Measurements from ENCODE around the gene RNF14.
A peak's percentile ranks its signal among the peaks of the same experiment; 100 is the strongest.

Gene RNF14

GRCh38 chr5:141986072-141986471 lies 17.2 kb downstream of the RNF14 start:
- DNase-seq: no peak

GRCh38 chr5:141989720-141990119 lies 20.8 kb downstream of the RNF14 start:
- no peak for DNase-seq

DNA sequence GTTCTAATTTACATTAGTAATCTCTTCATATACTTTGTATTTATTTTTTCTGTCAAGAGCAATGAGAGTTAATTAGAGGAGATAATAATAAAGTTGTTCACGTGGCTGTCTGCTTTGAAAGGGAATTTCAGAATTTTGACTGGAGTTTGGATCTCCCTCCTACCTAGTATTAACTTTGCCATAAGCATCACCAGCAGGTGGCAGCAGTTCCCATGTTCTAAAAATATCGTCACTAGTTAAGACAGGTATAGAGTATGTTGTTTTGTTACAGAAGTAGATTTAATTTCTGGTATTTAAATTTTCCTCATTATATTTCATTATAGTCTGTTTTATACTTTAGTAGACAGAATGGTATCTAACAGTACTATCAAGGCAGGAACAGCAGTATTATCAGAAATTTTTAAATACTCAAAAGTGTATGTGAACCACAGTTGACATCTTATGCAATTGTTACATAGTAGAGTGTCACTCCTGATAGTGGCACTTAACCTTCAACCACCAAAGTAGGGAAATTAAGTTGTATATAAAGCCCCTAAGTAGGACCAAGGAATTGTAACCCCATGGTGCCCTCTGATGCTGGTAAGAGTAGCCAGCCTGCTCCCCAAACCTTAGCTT lies 23.6 kb downstream of the RNF14 start:
- DNase-seq: peak; percentile 80

GRCh38 chr5:141994511-141995136 lies 25.7 kb downstream of the RNF14 start:
- DNase-seq: no peak

DNA sequence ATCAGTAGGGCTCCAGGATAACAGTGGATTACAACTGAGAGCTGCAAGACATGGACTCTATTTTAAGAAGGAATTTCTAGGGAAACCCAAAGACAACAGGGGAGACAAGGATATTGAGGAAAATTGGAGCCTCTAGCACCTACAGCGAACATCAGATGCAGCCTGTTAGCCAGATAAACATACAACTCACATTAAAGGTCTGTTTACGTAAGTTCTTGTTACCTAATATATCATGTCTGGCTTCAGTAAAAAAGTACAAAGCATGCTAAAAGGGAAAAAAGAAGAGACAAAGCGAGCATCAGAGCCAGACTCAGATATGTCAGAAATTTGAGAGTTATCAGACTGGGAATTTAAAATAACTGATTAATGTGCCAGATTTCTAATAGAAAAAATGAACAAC lies 26.8 kb downstream of the RNF14 start:
- no peak for DNase-seq

DNA sequence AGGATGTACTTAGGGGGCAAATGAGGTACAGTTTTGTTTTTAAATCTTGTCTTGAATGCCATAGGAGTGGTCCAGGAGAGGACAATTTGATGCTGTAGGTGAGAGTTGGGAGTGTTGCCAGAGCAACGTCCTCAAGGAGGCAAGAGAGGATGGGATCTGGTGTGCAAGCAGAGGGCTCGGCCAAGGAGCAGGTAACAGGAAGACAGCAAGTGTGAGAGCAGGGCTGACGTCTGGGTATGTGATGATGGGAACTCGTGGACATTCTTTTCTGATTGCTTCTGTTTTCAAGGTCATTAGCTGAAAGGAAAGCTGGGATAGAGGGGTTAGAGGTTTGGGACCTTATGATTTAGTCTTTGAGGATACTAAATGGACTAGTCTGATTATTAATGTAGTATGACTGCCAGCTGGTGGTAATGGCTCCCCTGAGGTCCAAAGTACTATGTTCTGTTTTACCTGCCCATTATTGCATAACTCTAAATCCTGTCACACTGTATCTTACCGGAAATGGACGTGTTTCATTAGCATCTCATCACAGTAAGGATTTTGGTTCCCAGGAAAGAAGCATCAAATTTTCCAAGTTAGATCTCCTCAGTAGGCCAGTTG lies 28.6 kb downstream of the RNF14 start:
- DNase-seq: no peak

- no peak for DNase-seq
Observed at GRCh38 chr5:142000173-142000572, 31.3 kb downstream of the RNF14 start.

GRCh38 chr5:142000704-142001484 lies 32.0 kb downstream of the RNF14 start:
- no peak for DNase-seq

DNA sequence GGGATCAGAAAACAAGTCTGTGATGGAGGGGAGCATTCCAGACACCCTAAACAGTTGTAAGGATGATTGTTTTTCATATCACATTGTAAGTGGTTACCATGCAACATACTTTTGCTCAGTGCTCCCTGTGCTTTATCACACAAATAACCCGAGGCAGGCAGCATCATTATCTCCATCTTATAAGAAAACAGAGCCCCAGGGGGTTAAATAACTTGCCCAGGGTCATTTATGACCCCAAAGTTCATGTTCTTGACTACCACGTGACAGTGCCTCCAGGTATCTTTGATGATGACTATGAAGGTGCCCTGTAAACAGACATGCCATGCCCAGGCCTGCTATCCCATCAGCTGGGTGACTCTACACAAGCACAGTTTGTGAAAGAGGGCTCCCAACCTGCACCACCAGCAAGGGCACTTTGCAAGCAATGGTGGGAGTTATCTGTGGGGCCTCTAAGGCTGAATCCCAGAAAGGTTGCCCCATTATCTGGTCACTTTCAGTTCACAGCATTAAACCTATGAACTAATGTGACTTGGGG lies 34.4 kb downstream of the RNF14 start:
- no peak for DNase-seq

- no peak for DNase-seq
Observed at GRCh38 chr5:142006363-142007236, 37.7 kb downstream of the RNF14 start.

DNA sequence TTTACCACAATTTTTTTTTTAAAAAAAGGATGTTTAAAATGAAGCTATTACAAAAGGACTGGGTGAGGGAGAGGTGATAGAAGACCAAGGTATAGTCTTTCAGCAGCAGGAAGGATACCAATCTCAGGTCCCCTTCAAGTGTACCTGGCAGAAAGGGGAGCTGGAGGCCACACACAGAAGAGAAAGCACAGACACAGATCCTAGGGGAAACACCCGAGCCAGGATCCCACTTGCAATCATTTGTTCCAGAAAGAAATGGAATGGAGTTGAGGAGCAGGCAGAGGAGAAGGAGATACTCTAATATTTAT lies 38.3 kb downstream of the RNF14 start:
- no peak for DNase-seq

DNA sequence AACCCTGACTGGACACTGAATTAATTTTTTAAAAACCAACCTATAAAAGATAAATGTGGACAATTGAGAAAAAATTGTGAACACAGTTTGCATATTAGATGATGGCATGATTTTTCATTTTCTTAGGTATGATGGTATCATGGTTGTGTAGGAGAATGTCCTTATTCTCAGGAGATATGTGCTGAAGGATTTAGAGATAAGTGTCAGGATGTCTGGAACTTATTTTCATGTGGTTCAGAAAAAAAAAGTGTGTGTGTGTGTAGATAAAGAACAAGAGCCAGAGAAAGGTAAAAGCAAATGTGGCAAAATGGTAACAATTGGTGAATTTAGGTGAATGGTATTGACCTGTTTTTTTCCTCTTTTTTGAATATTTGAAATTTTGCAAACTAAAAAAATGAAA lies 39.9 kb downstream of the RNF14 start:
- DNase-seq: no peak

DNA sequence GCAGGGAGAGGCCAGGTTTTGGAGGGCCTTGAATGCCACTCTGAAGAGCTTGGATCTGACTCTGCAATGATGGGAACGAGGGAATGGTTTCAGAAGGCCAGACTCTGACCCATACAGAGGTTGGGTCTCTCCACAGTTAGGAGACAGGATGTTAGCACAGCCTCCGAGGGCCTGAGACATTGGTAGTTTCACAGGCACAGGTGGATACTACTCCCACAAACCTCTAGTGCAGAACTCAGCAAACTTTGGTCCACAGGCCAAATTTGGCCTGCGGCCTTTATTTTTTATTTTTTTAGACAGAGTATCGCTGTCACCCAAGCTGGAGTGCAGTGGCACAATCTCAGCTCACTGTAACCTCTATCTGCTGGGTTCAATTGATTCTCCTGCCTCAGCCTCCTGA lies 41.0 kb downstream of the RNF14 start:
- no peak for DNase-seq

DNA sequence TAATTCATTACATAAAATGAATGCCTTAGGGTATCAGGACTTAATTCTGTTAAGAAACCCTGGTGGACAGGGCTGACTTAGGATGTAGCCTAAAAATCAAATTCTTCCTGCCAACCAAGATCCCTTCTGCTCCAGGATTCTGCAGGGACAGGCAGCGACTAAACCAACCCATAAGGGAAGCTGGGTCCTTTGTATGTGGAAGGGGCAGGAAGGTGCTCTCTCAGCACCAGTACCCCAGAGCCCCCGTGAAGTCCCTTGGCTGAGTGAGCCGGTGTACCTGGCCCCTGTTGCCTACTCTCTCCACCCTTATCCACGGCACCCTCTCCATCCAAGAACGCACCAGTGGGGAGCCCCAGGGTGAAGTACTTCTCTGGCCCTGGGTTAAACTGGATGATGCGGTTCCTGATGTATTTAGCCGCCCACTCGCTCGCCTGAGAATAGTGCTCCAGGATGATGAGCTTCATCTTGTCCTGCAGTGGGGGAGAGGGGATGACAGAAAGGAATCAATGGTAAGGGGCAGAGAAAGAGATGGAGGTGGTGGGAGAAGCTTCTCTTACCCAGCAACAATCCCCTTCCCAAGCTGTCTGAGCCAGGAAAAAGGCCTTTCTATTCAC lies 42.8 kb downstream of the RNF14 start:
- DNase-seq: peak; percentile 24

- DNase-seq: peak; percentile 72
Observed at GRCh38 chr5:142012186-142012785, 43.4 kb downstream of the RNF14 start.

DNA sequence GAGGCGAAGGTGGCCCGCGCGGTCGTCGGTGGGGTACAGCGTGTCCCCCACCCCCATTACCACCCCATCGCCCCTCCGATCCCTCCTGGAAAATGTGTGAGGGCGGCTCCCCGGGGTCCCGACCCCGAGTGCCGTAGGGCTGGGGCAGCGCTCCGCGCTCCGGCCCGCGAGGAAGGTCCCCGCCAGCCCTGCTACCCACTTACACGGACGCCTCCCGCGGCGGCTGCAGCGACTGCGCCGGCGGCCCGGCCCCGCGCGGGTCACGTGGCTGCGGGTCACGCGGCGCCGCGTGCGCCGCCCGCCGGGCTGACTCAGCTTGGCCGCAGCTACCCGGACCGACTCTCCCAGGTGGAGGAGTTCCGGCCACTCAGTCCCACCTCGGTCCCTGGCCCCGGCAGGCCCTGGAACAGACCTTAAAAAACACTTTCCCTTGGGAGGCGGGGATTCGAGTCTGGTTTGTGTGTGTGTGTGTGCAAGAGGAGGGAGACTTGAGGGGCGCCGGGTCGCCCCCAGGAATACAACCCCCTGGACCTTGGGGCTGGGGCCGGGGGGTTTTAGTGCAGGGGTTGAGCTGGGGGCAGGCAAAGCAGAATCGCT lies 44.0 kb downstream of the RNF14 start, which contains the start of gene GNPDA1:
Gene GNPDA1, minus strand, starts transcription at position 236 of the 597 bp plus-strand sequence. CDS start 992 bp downstream, outside the sequence.
- peak; percentile 66 for DNase-seq

DNA sequence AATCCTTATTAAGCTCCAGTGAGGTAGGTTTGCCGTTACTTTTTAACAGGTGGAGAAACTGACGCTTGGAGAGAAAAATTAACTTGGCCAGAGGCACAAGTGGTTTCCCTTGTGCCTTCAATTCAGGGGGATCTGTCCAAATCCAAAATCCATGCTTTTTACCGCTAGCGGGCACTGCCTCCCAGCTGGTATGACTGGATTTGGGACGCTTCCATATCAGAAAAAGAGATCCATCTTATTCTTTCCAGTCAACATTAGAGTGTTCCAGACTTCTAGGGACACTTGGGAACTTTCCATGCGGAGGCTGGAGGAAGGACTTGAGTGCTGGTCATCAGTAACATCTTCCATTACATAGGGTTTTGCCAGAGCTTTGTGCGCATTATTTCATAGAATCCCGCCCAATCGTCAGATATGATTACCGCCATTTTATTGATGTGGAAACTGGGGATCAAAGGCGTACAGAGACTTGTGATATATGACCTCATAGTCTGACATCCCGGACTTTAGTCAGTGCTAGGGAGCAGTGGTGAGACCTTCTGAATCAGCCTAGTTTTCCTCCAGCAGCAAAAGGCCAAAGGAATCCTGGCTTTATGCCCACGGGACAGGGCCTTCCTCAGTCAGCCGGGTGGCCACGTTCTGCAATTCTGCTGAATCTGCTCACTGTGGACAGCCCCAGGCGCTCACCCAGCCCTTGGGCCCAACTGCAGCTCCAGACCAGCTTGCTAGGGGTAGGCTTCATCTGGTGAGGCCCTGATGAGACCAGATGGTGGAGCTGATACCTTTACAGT lies 45.0 kb downstream of the RNF14 start:
- no peak for DNase-seq

- DNase-seq: peak; percentile 41
Observed at GRCh38 chr5:142014911-142015584, 46.1 kb downstream of the RNF14 start.

GRCh38 chr5:142015781-142016533 lies 47.1 kb downstream of the RNF14 start:
- peak; percentile 40 for DNase-seq
